DOHH2 (cell line): ENCODE data around the gene ATP8A2.

ENCODE experiments used
- H3F3A ChIP-seq: fragments of 200-600 bp; sonication (generic), shearing (Covaris generic); 2 replicates; pipeline ENCODE4 v1.6.0; 2016; ENCODE audit warnings: antibody characterized with exemption, mild to moderate bottlenecking; ENCODE audit not compliant: control insufficient read depth, insufficient read depth
- H3K27ac ChIP-seq: fragments of 200-600 bp; sonication (generic); 2 replicates; pipeline ENCODE4 v1.5.1; 2014; ENCODE audit warnings: low read depth, mild to moderate bottlenecking, low read length, moderate library complexity
- H3K27me3 ChIP-seq: fragments of 200-600 bp; sonication (generic); 2 replicates; pipeline ENCODE4 v1.6.1; 2014; ENCODE audit warnings: mild to moderate bottlenecking, low read length, mixed read lengths; ENCODE audit not compliant: control insufficient read depth
- H3K36me3 ChIP-seq: fragments of 200-600 bp; sonication (generic); 2 replicates; pipeline ENCODE4 v1.6.1; 2014; ENCODE audit warnings: mild to moderate bottlenecking, low read length, moderate library complexity, mixed read lengths; ENCODE audit not compliant: control insufficient read depth
- H3K4me1 ChIP-seq: fragments of 200-600 bp; sonication (generic); 2 replicates; pipeline ENCODE4 v1.6.1; 2014; ENCODE audit warnings: mild to moderate bottlenecking, low read length, mixed read lengths; ENCODE audit not compliant: control insufficient read depth
- H3K4me2 ChIP-seq: fragments of 200-600 bp; sonication (generic); 2 replicates; pipeline ENCODE4 v1.6.0; 2014; ENCODE audit warnings: mild to moderate bottlenecking, low read length, moderate library complexity
- H3K4me3 ChIP-seq: fragments of 200-600 bp; sonication (generic); 2 replicates; pipeline ENCODE4 v1.5.1; 2014; ENCODE audit warnings: mild to moderate bottlenecking, low read length, mixed read lengths
- H3K79me2 ChIP-seq: fragments of 200-600 bp; sonication (generic); 2 replicates; pipeline ENCODE4 v1.6.1; 2014; ENCODE audit warnings: mild to moderate bottlenecking, low read length, mixed read lengths; ENCODE audit not compliant: control insufficient read depth
- H3K9me2 ChIP-seq: fragments of 200-600 bp; sonication (generic); replicated peaks from 2 replicates; pipeline ENCODE4 v1.6.1; 2014; ENCODE audit warnings: mild to moderate bottlenecking, low read length, mixed read lengths; ENCODE audit not compliant: control insufficient read depth
- H3K9me3 ChIP-seq: fragments of 200-600 bp; sonication (generic); 2 replicates; pipeline ENCODE4 v1.6.1; 2014; ENCODE audit warnings: antibody characterized with exemption, low read length, mixed read lengths; ENCODE audit not compliant: control insufficient read depth, insufficient read depth
- H4K20me1 ChIP-seq: fragments of 200-600 bp; sonication (generic); 2 replicates; pipeline ENCODE4 v1.6.0; 2014; ENCODE audit warnings: low read depth, mild to moderate bottlenecking, antibody characterized with exemption, low read length, moderate library complexity; ENCODE audit not compliant: control insufficient read depth, insufficient read depth
- EZH2phosphoT487 ChIP-seq: fragments of 200-600 bp; sonication (generic); IDR thresholded peaks from 2 replicates; pipeline ENCODE4 v1.6.1; 2017; ENCODE audit warnings: borderline replicate concordance, mild to moderate bottlenecking, antibody characterized with exemption, low read length, moderate library complexity, mixed read lengths
- TF ChIP-seq, protein P1 (sequence below): fragments of 200-600 bp; sonication (generic); IDR thresholded peaks from one replicate; pipeline ENCODE4 v1.5.1; 2014; ENCODE audit warnings: antibody characterized with exemption, mild to moderate bottlenecking, low read depth, low read length; ENCODE audit not compliant: poor library complexity, severe bottlenecking

ATP8A2 gene

DNA sequence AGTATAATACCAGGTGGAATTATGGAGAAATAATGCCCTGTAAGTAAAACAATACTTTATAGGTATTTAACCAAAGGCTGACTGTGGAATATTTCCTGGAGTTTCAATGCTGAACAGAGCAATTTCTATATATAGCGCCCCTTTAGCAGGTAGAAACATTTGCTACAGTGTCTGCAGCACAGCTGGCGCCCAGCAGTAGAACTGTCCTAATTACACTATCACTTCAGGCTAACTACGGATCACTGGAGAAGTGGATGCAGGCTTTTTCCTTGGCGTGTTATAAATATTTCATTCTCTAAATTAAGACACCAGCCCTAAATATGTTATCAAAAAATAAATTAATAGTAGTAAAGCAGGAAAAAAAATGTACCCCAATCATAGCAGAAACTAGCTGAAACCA, 677.0 kb downstream of the ATP8A2 start:
- H3K4me1 ChIP-seq: no peaks in the 10 kb centered on the region
- TF ChIP-seq, protein P1, sequence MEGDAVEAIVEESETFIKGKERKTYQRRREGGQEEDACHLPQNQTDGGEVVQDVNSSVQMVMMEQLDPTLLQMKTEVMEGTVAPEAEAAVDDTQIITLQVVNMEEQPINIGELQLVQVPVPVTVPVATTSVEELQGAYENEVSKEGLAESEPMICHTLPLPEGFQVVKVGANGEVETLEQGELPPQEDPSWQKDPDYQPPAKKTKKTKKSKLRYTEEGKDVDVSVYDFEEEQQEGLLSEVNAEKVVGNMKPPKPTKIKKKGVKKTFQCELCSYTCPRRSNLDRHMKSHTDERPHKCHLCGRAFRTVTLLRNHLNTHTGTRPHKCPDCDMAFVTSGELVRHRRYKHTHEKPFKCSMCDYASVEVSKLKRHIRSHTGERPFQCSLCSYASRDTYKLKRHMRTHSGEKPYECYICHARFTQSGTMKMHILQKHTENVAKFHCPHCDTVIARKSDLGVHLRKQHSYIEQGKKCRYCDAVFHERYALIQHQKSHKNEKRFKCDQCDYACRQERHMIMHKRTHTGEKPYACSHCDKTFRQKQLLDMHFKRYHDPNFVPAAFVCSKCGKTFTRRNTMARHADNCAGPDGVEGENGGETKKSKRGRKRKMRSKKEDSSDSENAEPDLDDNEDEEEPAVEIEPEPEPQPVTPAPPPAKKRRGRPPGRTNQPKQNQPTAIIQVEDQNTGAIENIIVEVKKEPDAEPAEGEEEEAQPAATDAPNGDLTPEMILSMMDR: no peak
- no peak for TF ChIP-seq EZH2phosphoT487
- H3K36me3 ChIP-seq: no peaks in the 10 kb centered on the region
- peaks cover 3% of the 10 kb centered on the region; the same call in 1 of the 2 replicates for H3K9me3 ChIP-seq
- no peak overlapping the region for H3K27ac ChIP-seq
- no peak overlapping the region for H3K4me3 ChIP-seq
- 0 out of 2 replicates have a peak, but pooled peaks cover 3% of the 10 kb centered on the region for H3K27me3 ChIP-seq
- no peaks in the 10 kb centered on the region for H4K20me1 ChIP-seq
- H3F3A ChIP-seq: no peaks in the 10 kb centered on the region
- no peaks in the 10 kb centered on the region for H3K79me2 ChIP-seq
- no peaks in the 10 kb centered on the region for H3K9me2 ChIP-seq
- no peak overlapping the region for H3K4me2 ChIP-seq

DNA sequence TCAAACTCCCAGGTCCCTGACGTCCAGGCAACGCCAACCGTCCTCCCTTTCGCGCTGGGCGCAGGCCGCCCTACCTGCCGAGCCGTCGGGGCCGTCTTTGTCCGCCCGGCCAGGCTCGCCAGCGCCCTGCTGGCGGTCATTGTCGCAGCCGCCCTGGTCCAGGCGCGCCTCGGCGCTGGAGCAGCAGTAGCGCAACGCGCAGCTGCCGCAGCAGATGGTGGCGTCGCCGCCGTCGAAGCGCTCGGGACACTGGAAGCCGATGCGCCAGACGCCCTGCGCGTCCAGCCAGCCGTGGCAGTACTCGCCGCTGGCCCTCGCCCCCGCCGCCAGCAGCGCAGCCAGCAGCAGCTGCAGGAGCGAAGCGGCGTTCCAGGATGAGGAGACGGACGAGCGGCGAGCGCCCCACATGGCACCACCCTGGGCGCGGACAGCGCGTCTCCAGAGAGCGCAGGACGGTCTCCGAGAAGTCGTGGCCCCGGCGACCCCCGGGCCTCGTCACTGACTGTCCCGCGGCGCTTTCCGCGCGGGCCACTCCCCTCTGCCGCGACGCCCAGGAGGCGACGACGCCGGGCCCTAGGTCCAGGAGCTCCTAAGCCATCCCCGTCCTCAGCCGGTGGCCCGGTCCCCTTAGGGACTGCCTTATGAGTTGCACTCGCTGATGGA, 678.9 kb downstream of the ATP8A2 start:
- Histone ChIP-seq H3K27me3 (0 out of 2 replicates have a peak, but pooled peaks cover 3% of the 10 kb centered on the region), H3K79me2 (no peaks in the 10 kb centered on the region), H3F3A (no peaks in the 10 kb centered on the region), H3K9me3 (peaks cover 3% of the 10 kb centered on the region; the same call in 1 of the 2 replicates), H4K20me1 (no peaks in the 10 kb centered on the region), H3K9me2 (no peaks in the 10 kb centered on the region), H3K36me3 (no peaks in the 10 kb centered on the region), H3K27ac (no peak overlapping the region), H3K4me3 (no peak overlapping the region), H3K4me2 (no peak overlapping the region), H3K4me1 (no peaks in the 10 kb centered on the region)
- no peak for TF ChIP-seq EZH2phosphoT487
- TF ChIP-seq, protein P1: no peak

DNA sequence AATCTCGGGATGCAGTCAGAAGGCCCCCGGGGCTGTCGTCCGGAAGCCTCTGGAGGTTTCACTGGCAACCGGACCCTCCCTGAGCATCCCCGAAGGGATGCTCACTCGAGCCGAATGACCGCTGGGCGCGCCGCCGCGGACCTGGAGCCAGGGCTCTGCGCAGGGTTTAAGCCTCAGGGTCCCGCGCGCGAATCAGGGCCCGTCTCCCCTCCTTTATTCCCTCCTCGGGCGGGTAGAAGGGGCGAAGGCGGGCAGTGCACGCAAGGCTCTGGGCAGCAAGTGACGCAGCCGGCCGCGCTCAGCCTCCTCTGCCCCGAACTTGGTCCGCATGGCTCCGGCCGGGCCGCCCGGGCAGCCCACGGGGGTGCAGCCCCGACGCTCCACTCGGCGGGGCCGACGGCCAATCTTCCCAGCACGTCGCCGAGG, 679.5 kb downstream of the ATP8A2 start:
- H3K4me1 ChIP-seq: no peaks in the 10 kb centered on the region
- H3K27me3 ChIP-seq: 0 out of 2 replicates have a peak, but pooled peaks cover 3% of the 10 kb centered on the region
- no peaks in the 10 kb centered on the region for H3K9me2 ChIP-seq
- H3K27ac ChIP-seq: no peak overlapping the region
- H3K9me3 ChIP-seq: peaks cover 3% of the 10 kb centered on the region; the same call in 1 of the 2 replicates
- H3K36me3 ChIP-seq: no peaks in the 10 kb centered on the region
- no peak overlapping the region for H3K4me2 ChIP-seq
- TF ChIP-seq, protein P1: no peak
- TF ChIP-seq EZH2phosphoT487: no peak
- H3K4me3 ChIP-seq: no peak overlapping the region
- no peaks in the 10 kb centered on the region for H4K20me1 ChIP-seq
- H3F3A ChIP-seq: no peaks in the 10 kb centered on the region
- no peaks in the 10 kb centered on the region for H3K79me2 ChIP-seq
